Daoy (cell line): ENCODE results near the gene AMIGO3. TPM values are rescaled to one million over a fixed set of nuclear protein-coding genes. Genes with fewer than 3 reads are reported as not detected.

Experiments used
- DNase-seq: peaks from one replicate; pipeline ENCODE4 v3.0.0-alpha.2; 2015; ENCODE audit warnings: low read depth
- total RNA-seq: library from RNA; depleted of rRNA; stranded (reverse); fragments of >200 nt; shearing (Covaris generic); gene quantifications from 2 replicates; pipeline ENCODE4 v1.2.3, GENCODE V29; 2014

Gene AMIGO3
- total RNA-seq, 1 experiment from 2014 or later = 0.63 TPM

DNA sequence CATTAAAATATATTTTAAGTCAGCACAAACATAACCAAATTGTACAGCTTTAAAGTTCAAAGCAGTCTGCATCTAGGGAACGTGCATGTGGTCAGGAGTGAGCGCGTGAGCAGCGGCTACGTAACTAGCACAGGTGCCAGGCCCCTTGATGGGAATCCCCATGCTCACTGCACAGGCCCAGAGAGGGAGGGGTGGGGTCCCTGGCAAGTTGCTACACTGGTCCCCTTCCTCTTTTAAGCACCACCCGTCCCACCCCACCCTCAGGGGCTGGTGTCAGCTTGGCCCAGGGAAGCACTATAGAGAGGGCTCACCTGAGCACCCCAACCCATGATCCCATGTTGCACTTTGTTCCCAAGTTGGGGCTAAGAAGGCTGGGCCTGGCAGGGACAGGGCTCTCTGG is 5.1 kb upstream of the AMIGO3 start:
- no peak for DNase-seq

DNA sequence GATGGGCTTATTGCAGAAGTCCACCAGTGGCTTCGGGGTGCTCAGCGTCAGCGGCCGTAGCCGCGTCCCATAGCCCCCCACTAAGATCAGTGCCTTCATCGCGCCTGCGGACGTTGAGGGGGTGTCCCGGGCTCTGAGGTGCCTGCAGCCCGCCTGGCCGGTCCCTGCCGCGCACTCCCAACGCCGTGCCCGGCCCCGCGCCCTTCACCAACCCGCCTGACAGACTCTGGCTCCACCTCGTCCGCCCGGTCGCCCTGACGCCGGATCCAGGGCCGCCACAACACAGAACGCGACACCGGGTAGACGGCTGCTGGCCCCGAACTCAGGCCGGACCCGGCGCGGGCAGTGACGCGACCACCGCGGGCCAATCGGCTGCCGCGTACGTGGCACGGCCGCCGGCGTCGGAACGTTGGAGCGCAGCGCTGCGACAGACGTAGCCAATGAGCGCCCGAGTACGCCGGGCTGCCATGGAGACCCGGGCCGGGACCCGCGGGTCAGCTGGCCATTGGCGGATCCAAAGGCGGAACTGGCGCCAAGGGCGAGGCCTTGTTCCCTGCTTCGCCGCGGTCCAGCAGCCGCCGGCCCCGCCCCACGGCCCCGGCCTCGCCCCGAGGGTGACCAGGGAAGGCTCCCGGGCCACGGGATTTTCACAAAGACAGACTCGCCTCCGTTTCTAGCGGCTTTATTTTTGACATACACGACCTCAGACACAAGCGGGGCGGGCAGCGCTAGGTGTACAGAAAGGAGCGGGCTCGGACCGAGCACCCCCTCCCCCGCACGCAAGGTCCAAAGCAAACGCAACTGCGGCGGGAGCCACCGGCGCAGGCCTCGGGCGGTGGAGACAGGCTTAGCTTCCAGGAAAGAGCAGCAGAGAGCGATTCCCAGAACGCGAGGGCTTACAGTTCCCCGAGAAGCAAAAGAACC is 4.4 kb upstream of the AMIGO3 start, which contains the start of gene GMPPB:
GMPPB (minus strand) TSS at position 324 of the 924 bp plus-strand sequence; CDS start at position 99, 225 bp downstream.
- peak; percentile 98 for DNase-seq

DNA sequence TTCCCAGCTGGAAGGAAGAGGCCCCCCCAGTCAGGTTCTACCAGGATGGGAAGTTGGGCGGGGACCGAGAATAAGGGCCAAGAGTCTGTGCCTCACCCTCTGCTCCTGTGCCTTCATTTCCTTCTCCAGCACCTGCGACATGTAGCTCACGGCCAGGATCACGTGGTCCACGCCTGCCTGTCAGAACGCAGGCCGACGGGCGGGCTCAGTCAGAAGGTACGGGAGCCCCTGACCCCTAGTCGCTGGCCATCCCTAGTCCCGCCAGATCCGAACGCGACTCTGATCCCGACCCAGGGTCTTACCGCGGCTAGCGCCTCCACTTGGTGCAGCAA is 3.8 kb upstream of the AMIGO3 start:
- DNase-seq = peak; percentile 38

DNA sequence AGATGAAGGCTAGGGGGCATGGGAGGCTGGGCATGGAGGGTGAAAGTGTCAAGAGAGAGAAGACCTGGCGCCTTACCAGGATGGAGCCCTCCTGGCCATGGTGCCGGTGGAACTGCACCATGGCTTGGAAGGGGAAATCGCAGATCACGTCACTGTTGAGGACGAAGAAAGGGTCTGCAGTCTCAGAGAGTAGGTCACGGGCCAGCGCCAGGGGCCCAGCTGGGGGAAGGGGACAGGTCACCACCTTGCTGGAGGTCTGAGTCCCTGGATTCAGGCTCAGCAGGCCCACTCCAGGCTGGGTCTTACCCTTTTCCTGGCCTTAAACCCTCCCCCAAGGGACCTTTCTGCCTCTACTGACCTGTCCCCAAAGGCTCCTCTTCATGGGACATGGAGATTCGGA is 3.4 kb upstream of the AMIGO3 start:
- no peak for DNase-seq

DNA sequence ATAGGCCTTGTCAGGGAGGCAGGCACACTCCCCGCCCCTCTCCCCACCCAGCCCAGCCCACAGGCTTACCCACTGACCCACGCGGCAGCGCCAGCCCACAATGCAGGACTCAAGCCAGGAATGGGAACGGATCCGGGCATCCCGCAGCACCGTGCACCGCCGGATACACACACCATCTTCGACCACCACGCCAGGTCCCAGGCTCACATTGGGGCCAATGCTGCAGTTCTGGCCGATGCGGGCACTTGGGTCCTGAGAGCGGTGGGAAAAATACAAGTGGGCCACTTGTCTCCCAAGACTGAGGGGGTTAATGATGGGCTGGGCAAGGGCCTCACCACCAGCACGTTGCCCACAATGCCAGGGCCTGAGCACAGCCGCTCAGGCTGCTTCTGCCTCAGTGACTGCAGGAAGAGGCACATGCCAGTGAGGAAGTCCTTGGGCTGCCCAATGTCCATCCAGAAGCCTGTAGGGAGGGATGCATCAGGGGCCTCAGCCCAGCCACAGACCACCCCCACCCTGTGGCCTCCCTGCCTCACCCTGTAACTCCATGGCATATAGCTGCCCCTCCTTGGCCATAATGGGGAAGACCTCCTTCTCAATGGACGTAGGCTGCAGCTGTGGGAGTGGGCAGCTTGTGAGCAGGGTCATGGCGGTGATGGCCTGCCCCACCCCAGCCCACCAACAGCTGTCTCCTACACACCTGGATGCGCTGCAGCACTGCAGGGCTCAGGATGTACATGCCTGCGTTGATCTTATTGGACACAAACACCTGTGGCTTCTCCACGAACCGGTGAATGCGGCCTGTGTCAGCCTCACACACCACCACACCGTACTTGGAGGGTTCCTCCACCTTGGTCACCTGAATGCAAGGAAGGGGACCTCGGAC is 2.7 kb upstream of the AMIGO3 start:
- DNase-seq = no peak

DNA sequence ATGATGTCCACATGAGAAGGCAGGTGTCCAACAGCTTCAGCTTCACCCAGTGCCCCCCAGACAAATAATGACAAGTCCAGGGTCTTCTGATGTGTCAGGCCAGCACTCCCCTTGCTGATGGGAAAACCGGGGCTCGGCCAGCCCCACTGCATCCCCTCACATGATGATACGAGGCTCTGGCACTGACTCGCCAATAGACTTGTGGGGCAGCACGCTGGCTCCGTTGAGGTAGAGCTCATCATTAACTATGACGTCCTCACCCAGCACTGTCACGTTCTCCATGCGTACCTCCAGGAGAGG is 2.1 kb upstream of the AMIGO3 start:
- DNase-seq = no peak

DNA sequence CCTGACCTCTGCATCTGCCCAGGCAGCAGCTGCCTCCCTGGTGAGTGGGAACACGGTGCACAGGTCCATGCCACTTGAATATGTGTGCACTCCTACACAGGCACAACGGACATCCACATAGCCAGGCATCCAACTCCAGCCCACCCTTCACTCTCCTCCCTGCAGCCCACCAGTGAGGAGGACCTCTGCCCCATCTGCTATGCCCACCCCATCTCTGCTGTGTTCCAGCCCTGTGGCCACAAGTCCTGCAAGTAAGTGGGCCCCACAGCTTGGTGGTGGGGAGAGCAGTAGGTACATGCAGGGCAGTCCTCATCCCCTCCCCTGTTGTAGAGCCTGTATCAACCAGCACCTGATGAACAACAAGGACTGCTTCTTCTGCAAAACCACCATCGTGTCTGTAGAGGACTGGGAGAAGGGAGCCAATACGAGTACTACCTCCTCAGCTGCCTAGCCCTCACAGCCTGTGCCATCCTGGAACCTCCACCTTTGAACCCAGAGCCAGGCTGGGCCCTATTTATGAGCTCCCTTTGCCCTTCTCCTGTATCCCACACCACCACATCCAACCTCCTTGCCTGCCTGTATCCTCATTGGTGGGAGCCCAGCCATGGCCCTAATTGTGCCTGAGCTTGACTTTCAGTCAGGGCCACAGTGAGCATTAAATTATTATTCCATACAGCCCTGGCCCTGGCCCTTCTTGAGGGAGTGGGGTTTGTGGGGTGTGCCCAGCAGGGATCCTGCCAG is 1.5 kb upstream of the AMIGO3 start:
- DNase-seq = no peak

DNA sequence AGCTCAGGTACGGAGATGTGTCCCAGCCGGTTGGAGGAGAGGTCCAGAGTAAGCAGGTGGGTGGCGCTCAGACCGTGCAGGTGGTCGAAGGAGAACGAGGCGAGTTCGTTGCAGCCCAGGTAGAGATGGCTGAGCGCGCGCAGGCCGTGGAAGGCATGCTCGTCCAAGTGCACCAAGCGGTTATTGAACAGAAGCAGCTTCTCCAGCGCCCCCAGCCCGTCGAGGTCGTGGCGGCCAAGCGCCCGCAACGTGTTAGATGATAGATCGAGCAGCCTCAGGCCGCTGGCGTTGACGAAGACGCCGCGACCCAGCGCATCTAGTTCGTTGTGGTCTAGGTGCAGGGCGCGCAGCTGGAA is 648 bp downstream of the AMIGO3 start:
- no peak for DNase-seq

DNA sequence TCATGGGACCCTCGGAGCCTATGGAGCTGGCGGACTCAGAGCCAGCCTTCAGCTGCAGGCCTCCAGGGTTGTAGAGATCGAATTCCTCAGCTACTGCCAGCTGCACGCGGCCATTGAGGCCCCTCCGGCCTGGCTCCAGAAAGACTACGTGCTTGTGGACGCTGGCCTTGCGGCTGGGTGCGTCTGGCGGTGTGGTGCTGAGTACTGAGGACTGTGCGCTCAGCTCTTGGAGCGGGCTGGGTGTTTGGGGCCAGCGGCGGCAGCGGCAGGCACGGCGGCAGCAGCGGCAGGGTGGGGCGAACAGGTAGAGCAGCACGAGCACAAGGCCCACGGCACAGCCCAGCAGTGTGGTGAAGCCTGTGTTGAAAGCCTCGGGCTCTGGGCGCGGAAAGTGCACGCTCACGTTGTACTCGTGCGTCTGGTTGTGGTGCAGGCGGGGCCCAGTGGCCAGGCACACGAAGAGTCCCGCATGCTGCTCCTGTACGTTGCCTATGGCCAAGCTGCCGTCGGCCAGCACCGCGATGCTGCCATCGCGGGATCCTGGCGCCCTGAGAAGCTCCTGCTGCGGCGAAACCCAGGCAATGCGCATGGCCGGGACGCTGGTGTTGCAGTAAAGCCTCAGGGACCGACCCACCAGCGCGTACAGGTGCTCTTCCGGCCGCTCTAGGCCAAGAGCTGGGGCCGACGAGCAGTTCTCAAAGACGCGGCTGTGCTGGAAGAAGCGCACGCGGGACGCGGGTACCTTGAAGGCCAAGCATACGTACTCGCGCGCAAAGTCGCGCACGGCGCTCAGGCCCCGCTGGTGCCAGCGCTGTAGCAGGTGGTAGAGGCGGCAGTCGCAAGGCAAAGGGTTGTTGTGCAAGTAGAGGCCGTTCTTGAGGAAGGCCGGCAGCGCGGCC is 1.3 kb downstream of the AMIGO3 start:
- DNase-seq = no peak

DNA sequence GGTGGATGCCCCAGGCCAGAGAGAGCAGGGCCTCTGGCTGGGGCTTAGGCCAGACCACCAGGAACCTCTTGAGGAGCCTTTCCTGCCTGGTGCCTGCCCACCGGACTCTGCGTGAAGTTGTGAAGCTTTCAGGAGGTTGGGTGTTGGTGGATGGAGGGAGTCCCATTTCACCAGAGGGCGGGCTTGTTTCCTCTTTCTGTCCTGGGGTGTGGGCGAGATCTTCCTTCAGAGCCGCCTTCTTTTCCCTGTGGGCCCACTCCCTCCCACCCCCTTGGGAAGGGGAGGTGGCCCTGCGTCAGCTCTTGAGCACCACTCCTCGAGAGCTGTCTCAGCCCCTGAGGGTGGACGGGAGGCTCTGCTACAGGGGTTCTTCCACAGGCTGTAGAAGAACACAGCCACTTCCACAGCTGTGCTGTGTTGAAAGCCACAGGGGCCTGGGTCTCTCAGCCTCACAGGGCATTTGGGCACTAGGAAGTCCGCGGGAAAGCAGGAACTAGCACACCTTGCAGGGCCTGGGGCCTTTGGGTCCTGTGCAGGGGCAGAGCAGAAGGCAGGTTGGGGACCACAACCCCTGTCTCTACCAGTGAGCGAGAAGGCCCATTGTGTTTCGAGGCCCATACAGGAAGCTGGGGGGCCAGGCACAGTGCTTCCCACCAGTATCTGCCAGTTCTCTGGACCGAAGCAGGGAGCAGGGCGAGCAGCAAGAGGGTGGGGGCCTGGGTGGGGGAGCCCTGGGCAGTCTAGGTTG is 2.1 kb downstream of the AMIGO3 start:
- no peak for DNase-seq

DNA sequence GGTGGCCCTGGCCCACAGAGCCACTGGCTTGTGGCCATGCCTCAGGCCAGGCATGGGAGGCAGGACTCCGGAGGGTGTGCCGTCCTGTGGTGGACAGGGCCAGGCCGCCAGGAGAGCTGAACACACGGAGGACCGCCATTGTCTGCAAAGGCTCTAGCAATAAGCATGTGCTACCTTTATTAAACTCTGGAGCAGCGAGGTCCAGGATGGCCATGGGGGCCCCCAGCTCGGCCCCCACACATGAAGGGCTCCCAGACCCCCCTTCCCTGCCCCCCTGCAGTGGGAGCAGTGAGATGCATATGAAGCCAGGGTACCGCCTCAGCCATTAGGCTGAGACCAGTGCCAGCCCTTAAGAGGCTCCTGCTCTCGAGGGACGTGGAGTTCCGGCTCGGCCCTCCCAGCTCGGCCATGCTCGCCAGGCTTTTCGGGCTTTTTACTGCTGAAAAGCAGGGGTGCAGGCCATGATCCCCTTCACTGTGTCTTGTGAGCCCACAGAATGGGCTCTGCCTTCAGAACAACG is 2.7 kb downstream of the AMIGO3 start:
- DNase-seq = no peak

DNA sequence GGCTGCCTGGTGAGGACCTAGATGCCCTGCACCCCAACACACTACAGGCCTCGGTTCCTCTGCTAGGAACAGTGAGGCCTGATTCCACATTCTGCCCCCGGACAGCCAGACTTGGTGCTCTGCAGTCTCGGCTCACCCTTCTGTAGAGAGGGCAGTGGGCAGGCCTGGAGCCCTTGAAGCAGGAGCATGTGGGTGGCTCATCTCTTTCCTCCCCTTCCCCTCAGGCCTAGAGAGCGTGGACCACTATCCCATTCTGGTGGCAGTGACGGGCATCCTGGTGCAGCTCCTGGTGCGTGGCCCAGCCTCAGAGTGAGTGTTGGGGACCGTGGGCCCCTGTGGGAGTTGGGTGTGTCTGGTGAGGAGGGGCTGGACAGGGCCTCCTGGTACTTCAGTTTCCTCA is 3.3 kb downstream of the AMIGO3 start:
- no peak for DNase-seq

DNA sequence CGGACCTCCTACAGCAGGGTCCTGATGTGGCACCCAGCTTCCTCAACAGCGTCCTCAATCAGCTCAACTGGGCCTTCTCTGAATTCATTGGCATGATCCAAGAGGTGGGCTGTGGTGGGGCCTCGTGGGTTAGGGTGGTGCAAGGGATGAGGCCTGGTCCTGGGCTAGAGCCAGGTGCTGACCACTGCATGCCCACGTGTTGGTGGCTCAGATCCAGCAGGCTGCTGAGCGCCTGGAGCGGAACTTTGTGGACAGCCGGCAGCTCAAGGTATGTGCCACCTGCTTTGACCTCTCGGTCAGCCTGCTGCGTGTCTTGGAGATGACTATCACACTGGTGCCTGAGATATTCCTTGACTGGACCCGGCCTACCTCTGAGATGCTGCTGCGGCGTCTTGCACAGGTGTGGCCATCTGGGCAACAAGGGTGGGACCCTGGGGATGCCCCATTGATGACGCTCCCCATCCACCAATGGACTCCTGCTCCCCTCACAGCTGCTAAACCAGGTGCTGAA is 3.8 kb downstream of the AMIGO3 start:
- DNase-seq = no peak

DNA sequence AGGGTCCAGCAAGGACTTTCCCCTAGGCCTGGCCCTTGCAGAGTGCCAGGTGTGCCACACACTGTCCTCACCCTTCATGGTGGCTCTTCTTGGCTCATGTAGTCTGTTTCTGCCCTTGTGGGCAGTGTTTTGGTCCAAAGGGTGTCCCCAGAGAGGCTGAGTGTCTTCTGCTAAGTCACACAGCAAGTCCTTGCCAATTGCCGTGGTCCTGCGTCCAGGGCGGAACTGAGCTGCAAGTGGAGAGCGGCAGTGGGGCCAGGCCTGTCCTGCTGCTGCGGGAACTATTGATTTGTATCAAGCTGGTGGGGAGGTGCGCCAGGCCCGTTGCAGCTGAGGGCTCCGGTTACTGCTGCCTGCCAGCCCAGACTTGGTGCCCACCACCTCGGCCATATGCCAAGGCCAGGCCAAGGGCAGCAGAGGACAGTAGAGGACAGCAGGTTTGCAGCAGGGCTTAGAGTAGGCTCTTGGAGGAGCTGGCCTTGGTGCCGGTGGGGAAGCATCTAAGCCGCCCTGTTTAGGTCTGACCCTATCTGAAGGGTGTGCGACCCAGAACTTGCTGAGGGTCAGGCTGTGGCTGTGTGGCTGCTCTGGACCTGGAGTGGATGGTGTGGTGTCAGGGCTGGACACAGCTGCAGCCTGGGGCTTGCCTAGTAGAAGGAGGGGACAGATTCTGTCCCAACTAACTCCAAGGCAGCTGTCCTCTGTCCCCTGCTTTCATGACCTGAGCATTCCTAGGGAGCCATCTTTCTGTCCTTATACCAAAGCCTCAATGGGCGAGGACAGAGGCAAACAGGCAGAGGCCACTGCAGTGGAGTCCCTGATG is 4.5 kb downstream of the AMIGO3 start:
- no peak for DNase-seq

DNA sequence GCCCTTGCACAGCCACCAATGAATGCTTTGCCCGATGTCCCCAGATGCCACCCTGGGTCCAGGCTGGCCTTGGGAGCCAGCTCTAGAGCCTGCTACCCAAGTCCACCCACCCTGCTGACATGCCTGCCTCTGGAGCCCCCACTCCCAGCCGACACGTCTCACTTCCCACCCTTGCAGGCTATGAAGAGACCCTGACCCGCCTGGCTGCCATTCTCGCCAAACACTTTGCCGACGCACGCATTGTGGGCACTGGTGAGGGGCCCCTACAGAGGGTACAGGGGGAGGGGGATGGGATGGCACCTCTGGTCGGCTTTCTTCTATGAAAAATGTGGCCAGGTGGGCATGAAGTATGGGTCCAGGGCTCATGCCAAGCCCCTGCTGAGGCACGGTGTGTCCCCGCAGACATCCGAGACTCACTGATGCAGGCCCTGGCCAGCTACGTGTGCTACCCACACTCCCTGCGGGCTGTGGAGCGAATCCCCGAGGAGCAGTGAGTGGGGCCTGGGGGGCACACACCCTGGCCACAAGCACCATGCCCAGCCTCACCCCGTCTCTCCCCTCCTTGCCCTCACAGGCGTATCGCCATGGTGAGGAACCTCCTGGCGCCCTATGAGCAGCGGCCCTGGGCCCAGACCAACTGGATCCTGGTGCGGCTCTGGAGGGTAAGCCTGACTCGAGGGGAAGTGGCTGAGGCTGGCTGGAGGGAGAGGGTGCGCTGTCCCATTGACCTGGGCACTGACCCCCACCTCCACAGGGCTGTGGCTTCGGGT is 6.0 kb downstream of the AMIGO3 start:
- no peak for DNase-seq

DNA sequence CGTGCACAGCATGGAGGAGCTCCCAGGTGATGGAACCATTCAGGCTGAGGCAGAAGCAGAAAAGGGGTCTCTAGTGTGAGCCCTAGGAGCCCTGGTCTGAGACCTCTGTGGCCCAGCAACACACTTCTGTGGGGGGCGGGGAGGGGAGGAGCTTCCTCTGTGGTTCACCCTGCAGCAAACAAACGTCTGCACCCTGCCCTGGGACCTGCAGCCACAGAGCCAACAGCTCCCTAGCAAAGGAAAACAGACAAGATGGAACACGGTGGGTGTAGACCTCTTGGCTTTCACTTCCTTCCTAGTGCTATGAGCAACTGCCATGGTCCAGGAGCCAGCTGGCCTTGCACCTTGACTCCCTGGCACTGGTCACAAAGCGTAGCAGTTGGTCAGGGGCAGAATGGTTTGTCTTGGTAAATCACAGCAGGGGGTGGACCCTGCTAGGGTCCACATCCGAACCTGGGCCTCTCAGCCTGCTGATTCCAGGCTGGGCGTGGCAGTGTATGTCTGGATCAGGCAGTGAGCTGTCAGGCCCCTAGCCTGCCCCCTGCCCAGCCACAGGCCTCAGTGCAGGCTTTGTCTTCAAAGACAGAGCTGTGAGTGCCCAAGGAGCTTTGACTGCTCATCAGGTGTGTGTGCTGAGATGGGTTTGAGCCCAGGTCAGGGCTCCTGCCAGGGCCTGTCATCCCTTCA is 6.7 kb downstream of the AMIGO3 start:
- DNase-seq = no peak

DNA sequence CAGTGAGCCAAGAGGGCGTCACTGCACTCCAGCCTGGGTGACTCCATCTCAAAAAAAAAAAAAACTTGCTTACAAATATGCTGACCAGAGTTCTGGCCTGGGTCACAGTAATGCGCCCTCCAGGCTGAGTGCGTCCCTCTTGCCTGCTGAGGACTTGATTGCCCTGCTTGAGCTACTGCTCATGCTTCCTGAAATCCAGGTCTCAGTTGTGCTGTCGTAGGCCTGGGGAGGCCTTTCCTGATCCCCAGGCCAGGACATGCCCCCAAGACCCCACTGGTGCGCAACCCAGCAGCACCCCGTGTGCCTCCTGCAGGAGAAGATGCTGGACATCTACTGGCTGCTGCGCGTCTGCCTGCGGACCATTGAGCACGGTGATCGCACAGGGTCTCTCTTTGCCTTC is 7.3 kb downstream of the AMIGO3 start:
- no peak for DNase-seq

DNA sequence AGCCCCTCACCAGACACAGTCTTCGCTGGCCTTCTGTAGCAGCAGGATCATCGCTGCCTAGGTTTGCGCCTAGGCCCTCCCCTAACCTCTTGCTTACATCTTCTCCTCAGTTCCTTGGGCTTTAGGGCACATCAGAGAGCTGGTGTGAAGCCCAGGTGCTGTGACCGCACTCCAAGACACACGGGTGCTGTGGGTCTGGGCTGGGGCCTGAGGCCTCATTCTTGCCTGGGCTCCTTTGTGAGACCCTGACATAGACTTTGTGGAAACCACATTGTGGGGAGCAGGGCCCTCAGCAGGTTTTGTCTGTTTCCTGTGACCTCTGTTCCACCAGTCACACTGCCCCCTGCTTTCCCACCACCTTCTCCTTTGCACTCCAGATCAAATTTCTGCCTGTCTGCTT is 8.0 kb downstream of the AMIGO3 start:
- DNase-seq = no peak
